GM10847 (cell line): ENCODE measurements around the gene TSSK2.

ENCODE experiments used
- POLR2A ChIP-seq: IDR thresholded peaks from 2 replicates; pipeline ENCODE4 v1.6.1; 2011; ENCODE audit not compliant: insufficient read length; ENCODE audit errors: extremely low read depth

TSSK2 gene

GRCh38 chr22:19130959-19131684 is at the start of gene TSSK2:
TSS of gene TSSK2 (plus strand) at chr22:19131308. CDS start at chr22:19131400, 92 bp downstream.
- no peak for TF ChIP-seq POLR2A

GRCh38 chr22:19081351-19081750 is 49.8 kb upstream of the TSSK2 start:
- TF ChIP-seq POLR2A, result no peak

DNA sequence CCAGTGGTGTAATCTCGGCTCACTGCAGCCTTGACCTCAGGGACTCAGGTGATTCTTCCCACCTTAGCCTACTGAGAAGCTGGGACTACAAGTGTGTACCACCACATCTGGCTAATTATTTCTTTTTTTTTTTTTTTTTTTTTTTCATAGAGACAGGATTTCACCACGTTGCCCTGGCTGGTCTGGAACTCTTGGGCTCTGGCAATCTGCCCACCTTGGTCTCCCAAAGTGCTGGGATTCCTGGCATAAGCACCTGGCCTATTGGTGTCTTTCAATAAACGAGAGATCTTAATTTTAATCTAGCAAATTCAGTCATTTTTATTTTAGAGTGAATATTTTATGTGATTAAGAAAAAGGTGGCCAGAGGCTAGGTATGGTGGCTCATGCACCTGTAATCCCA is 49.0 kb upstream of the TSSK2 start:
- TF ChIP-seq POLR2A, result no peak

GRCh38 chr22:19082793-19083192 is 48.3 kb upstream of the TSSK2 start:
- no peak for TF ChIP-seq POLR2A

- TF ChIP-seq POLR2A, result no peak
Observed at GRCh38 chr22:19085233-19085718, 45.8 kb upstream of the TSSK2 start.

GRCh38 chr22:19086417-19086816 is 44.7 kb upstream of the TSSK2 start:
- no peak for TF ChIP-seq POLR2A

DNA sequence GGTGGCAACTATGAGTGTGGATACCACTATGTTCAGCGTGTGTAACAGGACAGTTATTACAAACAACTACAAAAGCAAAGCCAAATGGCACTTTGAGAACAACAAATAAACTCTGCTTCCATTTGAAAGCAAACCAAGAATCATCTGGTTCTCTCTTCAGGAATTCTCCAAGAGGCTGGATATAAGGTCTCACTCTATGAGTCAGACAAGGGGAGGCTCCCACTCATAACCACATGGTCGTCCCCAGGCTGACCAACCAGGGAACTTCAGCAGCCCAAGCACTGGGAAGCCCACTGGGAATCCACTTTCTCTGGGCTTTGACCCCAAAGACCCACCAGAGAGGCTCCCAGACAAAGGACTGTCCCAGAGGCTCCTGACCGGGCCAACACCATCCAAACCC is 44.2 kb upstream of the TSSK2 start:
- TF ChIP-seq POLR2A, result no peak

DNA sequence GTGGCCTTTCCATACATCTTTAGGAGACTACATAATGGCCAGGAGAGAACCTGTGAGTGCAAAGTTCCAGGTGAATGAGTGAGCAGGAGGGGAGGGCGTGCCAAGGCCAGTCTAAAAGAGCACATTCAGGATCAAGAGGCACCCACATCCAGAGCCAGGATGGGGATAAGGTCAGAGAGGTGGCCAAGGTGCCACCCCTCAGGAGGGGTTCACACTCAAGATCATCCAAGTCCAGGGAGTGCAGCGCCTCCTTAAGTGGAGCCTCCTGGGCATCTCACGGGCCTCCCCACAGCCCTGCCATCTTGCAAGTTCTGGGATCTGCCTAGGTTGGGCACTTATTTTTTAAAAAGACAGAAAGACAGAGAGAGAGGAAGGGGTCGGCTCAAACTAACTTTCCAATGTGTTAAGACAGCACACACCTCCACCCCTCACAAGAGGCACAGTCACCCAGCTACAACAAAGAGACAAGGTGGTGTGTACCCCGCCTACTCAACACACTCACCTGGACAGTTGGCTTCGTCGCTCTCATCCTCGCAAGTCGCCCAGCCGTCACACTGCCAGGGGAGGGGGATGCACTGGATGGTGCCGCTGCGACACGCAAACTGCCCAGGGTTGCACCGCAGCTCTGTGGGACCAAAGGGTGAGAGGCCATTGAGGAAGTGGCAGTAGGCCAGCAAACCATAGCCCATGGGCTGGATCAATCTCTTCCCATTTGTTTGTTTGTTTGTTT is 42.1 kb upstream of the TSSK2 start:
- no peak for TF ChIP-seq POLR2A

DNA sequence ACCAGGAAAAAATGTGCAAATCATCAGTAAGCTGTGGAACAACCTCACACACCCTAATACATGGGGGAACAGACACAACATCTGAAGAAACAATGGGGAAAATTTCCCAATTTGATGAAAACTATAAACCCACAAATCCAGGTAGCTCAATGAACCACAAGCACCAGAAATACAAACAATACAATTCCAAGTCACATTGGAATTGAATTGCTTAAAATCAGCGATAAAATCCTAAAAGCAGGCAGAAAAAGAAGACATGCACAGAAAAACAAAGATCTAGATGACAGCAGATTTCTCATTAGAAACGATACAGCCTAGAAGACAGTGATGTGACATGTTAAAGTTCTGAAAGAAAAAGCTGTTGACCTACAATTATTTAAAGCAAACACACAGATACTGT is 40.9 kb upstream of the TSSK2 start:
- TF ChIP-seq POLR2A, result no peak

- TF ChIP-seq POLR2A, result no peak
Observed at GRCh38 chr22:19090586-19091127, 40.5 kb upstream of the TSSK2 start.

DNA sequence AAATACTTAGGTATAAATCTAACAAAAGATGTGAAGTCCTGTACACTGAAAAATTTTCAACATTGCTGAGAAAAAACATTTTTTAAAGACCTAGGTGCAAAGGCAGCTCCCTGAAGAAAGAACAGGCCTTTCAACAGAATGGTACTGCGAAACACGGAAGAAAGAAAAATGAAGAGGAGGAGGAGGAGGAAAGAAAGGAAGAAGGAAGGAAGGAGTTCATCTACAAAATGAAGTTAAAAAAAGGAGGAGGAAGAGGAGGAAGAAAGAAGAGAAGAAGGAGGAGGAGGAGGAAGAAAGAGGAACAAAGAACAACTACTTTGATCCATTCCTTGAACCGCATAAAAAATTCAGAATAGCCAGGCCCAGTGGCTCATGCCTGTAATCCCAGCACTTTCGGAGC is 38.4 kb upstream of the TSSK2 start:
- no peak for TF ChIP-seq POLR2A

- TF ChIP-seq POLR2A, result no peak
Observed at GRCh38 chr22:19094393-19094997, 36.6 kb upstream of the TSSK2 start.

- no peak for TF ChIP-seq POLR2A
Observed at GRCh38 chr22:19096555-19096954, 34.6 kb upstream of the TSSK2 start.

GRCh38 chr22:19097518-19097917 is 33.6 kb upstream of the TSSK2 start:
- no peak for TF ChIP-seq POLR2A

DNA sequence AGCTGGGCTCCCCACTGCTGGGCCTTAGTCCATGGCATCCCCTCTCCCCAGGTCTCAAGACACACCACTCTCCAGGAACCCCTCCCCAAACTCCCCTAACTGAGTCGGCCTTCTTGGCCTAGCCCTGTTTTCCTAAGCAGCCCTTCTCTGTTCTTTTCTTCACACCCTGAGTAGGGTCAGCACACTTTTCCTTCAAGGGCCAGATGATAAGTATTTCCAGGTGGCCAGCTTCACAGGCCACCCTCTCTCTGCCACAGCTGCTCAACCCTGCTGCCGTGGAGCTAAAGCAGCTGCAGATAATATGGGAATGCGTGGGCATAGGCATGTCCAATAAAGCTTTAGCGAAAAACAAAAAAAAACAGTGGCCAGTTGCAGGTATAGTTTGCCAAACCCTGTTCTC is 33.0 kb upstream of the TSSK2 start:
- no peak for TF ChIP-seq POLR2A

GRCh38 chr22:19103880-19104821 is 27.0 kb upstream of the TSSK2 start:
- no peak for TF ChIP-seq POLR2A
